ENCODE measurements around the gene SPSB1. TPM values are rescaled to one million over a fixed set of nuclear protein-coding genes. Genes with fewer than 3 reads are reported as not detected.
"Not testable (repeated sequence)": the region's sequence is repeated elsewhere in the genome, so short reads cannot be mapped to it uniquely, and the experiment has no call there.

SPSB1 gene
- total RNA-seq, 1 donor from 2014 or later: 15.1 TPM

DNA sequence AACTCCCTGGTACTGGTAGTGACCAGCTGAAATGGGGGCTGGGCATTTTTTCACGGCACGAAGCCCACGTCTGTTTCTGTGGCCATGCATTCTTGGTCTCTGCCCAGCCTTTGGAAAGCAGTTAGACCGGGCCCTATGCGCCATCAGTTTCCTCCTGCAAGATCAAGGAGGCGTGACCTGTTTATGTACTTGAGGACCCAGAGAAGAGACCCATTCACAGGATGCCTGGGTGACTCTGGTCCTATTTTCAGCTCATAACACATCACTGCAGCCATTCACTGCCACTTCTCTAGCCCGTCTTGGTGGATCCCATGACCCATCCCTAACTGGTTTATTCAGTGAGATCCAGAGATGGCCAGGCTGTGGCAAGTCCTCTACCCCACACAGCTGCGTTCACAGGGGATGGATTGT lies 70.4 kb downstream of the SPSB1 start:
- DNase-seq (ENCODE audit: low spot score): no peak

- DNase-seq (ENCODE audit: low spot score): no peak
These were observed 73.6 kb downstream of the SPSB1 start for GRCh38 chr1:9366298-9366697.

DNA sequence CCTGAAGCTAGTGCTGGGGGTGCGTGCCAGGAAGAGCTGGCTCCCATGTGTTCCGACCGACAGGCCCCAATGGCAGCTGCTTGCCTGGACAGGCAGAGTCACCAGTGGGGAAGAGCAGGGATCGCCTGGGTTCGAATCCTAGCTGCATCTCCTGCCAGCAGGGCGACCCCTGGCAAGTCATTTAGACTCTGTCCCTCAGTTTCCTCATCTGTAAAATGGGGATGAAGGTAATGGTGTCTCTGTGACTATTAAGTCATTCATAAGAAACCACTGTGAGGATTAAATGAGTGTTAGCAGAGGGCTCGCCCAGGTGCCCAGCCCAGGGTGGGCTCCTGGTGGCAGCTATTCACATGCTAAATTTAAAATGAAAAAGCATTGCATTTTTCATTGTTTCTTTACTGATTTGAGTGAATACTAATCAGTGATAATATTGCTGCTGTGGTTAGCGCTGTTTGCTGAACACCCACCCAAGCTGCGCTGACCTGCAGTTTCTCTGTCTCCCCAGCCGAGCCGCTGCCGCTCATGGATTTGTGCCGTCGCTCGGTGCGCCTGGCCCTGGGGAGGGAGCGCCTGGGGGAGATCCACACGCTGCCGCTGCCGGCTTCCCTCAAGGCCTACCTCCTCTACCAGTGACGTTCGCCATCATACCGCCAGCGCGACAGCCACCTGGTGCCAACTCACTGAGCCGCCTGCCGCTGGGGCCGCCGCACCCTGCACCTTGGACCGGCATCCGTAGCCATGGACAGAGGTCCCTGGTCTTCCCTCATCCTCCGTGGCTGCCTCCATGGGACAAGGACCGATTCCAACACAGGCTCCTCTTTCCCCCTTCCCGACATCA lies 74.5 kb downstream of the SPSB1 start:
- DNase-seq (ENCODE audit: low spot score): no peak

DNA sequence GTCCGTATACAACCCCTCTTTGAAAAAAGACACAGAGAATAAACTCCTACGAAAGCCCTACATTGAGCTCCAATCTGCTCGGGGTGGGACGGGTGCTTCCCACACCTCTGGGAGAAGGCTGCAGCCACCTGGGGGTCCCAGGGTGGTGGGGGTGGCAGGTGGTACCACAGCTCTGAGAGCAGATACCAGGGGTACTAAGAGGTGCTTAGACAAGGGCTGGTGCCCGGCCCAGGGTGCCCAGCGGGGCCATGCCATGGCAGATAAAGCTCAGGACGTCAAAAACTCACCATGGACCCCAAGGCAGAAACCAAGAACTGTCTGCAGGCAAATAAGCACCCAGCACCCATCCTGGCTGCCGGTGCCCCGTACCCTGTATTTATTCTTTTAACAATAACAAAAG lies 75.1 kb downstream of the SPSB1 start:
- DNase-seq (ENCODE audit: low spot score): no peak

DNA sequence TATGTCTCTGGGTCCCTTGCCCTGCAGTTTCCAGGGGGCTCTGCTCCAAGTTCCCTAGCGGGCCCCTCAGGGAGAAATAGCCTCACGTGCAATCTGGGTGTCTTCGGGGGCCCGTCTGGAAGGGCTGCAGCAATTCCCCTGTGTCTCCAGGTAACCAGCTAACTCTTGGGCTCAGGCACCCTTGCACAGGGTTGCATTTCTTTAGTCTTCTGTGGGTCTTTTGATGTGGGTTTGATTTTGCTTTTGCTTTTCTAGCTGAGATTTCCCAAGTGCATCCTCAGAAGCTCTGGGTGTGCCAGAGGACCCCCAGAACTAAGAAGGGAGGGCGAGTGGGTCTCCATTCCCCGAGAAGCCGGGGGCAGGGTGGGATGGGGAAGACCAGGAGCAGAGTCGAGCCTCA lies 75.7 kb downstream of the SPSB1 start:
- DNase-seq (ENCODE audit: low spot score): no peak

- DNase-seq (ENCODE audit: low spot score): no peak
These were observed 77.5 kb downstream of the SPSB1 start for GRCh38 chr1:9369964-9370788.

DNA sequence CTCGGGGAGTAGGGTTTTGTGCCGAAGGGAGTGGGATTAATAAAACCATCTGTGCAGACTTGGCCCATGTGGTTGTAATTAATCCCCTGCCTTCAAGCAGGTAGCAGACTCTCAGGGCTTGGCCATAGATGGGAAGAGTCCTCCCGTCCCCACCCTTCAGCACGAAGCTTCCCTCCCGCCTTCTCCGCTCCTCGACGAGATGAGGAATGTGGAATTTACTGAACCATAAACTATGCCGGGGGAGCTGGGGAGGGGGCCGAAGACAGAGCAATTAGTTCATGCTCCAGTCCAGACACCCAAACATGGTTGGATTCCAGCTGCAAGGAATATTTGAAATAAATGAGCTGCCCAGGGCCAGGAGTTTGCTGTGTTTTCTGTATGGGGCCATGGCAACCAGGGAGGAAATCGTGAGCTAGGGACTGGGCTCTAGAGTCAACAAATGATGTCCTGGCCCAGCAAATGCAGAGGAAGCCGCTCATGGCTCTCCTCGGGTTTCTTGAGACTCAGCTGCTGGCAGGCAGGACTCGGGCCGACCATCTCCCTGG lies 78.8 kb downstream of the SPSB1 start:
- DNase-seq (ENCODE audit: low spot score): peak; percentile 61

- DNase-seq (ENCODE audit: low spot score): no peak
These were observed 79.3 kb downstream of the SPSB1 start for GRCh38 chr1:9371951-9372350.

DNA sequence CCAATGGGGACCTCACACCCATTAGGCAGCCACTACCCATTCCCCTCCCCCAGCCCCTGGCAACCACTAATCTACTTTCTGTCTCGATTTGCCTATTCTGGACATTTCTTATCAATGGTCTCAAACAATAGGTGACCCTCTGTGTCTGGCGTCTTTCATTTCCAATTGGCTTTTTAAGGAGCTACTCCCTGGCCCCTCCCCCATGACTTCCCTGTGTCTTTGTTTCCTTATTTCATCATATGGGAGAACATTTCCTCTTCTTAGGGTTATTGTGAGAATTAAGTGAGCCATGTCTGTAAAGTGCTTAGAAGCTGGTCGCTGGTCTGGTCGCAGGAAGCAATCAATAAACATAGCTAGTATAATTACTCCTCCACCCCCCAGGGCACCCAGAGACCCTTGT lies 80.9 kb downstream of the SPSB1 start:
- DNase-seq (ENCODE audit: low spot score): no peak

DNA sequence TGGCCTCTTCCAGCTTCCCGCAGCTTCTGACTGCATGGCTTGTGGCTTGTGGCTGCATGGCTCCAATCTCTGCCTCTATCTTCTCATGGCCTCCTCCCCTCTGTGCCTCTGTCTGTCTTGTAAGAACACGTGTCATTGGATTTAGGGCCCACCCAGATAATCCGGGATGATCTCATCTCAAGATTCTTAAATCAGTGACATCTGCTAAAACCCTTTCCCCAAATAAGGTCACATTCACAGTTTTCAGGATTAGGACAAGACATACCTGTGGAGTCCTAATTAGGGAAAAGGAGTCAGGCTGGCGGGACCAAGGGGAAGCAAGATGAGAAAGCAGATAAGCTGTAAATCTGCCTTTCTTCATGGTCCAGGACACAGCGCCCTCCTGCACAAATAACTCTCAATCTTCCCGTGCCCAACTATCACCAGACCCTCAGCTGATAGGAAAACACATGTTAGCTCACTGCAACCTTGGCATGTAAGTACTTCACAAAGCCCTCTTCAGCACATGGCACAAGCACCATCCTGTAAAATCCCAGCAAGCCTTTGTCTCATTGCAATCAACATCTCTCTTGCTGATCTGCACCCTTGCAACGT lies 82.2 kb downstream of the SPSB1 start:
- DNase-seq (ENCODE audit: low spot score): no peak

DNA sequence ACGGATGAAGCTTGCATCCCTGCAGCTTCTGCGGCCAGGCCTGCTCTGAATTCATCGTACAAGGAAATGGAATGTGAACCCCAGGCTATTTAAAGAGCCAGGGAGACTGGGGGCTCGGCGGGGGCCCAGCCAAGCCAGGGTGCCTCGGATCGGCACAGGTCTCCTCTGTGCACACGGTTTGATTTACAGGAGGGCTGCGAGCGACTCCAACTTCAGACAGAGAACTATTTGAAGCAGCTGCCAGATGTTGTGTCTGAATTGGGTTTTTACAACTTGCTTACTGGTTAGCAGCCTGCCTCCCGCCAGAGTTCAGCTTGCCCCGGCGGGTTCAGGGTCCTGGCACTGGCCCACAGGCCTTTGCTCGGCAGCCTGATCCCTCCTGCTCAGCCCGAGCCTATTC lies 83.2 kb downstream of the SPSB1 start:
- DNase-seq (ENCODE audit: low spot score): no peak

DNA sequence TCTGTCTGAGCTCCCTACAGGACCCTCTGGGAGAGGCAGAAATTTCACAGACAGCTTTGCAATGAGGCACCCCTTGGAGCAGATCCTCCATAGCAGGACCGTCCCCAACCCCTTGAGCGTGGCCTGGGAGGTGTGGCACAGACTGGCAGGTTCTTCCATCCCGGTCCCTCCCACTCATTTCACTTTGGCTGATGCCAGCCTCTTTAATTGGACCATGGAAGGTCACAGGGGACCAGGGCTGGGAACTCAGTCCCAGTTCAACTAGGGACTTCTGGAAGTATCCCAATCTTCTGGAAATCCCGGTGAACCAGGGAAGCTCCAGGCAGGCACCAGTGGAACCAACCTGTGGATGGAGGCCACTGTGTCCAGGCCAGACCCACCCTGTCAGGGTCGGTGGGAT lies 83.7 kb downstream of the SPSB1 start:
- no peak for DNase-seq (ENCODE audit: low spot score)

- peak; percentile 67 for DNase-seq (ENCODE audit: low spot score)
These were observed 84.2 kb downstream of the SPSB1 start for GRCh38 chr1:9376886-9377333.

- DNase-seq (ENCODE audit: low spot score): no peak
These were observed 86.1 kb downstream of the SPSB1 start for GRCh38 chr1:9378801-9379200.

DNA sequence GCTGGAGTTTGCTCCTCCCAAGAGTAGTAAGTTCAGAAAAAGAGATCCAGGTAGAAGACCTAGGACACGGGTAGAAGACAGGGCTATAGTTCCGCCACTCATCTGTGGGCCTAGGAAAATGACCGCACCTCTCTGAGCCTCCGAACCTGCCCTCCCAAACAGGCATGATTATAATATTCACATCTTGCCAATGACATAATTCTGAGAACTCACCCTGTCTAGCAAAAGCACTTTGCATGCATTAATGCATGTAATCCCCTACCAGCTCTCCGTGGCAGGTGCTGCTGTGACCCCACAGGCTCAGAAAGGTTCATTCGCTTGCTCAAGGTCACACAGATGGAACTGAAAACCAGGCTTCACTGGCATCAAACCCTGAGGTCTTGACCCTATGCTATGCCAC lies 88.0 kb downstream of the SPSB1 start:
- no peak for DNase-seq (ENCODE audit: low spot score)

GRCh38 chr1:9382643-9383491 lies 90.2 kb downstream of the SPSB1 start:
- DNase-seq (ENCODE audit: low spot score): no peak

DNA sequence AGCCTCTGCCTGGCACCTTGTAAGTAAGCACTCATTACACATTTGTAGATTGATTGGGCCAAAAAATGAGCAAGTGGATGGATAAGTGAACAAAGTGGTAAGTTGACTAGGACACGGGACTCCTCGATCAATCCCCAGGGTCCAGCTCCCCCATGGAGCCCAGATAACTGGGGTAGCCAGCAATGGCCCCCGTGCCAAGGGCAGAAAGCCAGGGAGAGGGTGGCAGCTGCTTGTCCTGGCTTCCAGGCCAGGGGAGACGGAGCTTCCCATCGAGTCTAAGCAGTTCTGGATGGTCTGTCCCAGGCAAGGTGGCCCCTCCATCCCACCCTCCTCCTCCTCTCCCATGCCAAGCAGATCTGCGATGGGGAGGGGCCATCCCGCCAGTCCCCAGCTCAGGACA lies 91.4 kb downstream of the SPSB1 start:
- DNase-seq (ENCODE audit: low spot score): no peak

DNA sequence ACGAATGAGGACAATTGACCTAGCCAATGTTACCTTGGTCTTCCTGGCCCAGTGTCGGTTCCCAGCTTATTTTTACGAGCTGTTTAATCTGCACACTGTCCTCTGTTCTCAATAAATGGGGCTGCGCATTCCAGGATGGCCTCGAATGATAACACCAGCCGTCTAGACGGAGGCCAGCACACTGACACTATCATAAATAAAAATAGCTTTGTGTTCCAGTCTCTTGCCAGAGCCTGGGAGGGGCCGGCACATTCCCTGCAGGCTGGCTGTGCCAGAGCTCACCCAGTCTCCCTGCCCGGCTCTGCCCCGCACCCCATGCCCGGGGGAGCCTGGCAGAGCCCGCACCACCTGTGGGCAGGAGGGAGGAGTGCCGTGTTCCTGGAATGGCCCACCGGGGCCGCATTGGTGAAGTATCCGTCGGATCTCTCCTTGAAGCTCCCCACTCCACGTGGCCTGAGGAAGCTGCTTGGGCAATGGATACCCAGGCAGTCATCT lies 92.1 kb downstream of the SPSB1 start:
- DNase-seq (ENCODE audit: low spot score): no peak

- not testable (repeated sequence) for DNase-seq (ENCODE audit: low spot score)
These were observed 92.7 kb downstream of the SPSB1 start for GRCh38 chr1:9385392-9385791.

DNA sequence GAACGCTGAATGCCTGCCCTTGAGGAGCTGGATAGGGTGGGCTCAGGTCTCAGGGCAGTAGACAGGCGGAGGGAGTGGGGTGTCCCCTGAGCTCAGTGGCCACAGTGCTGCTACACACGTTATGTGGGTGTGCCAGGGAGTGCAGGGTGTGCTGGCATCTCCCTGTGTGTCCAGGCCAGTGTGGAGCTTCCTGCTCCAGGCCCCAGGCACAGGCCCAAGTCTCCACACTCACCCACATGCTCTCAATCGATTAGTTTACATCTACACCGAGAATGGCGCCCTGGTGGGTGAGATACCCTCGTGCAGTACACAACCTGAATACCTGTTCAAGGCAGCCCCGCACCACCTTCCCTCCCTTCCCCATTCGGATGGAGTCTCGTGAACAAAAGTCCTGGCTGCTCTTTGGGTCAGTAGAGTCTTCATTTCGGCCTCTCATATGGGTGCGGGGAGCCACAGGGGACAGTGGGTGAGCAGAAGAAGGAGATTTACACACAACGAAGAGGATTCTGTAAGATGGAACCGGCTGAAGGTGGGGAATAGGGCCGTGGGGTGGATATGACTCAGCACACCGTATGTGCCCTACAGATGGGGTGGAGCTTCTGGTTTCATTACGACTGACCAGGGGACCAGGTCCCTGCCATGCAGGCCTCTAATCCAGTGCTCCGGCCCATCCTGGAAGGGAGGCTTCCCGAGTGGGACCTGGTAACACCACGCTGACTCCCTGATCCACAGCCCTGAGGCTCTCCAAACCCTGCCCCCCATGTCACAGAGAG lies 93.3 kb downstream of the SPSB1 start:
- no peak for DNase-seq (ENCODE audit: low spot score)
